Neutrophil (primary cell): ENCODE data around the gene PRKCH.

Source experiments
- H3K27ac ChIP-seq: fragments of 200-600 bp; sonication (generic); 2 replicates; pipeline ENCODE4 v1.5.1; 2016; ENCODE audit warnings: mild to moderate bottlenecking, moderate library complexity
- H3K27me3 ChIP-seq: fragments of 200-600 bp; sonication (generic); 2 replicates; pipeline ENCODE4 v1.6.0; 2016; ENCODE audit warnings: mild to moderate bottlenecking
- H3K36me3 ChIP-seq: fragments of 200-600 bp; sonication (generic); 2 replicates; pipeline ENCODE4 v1.5.1; 2017
- H3K4me1 ChIP-seq, 2 experiments: fragments of 200-600 bp in 1 of 2; sonication (generic) in 1 of 2; 1 replicate in 1 of 2; 2 replicates in 1 of 2; pipeline versions ENCODE4 v1.5.1 to v1.6.1; 2013 to 2016; ENCODE audit warnings: low read depth in 1 of 2, low read length in 1 of 2, mild to moderate bottlenecking in 1 of 2, moderate library complexity in 1 of 2; ENCODE audit not compliant: control insufficient read depth in 1 of 2, insufficient read depth in 1 of 2
- H3K4me3 ChIP-seq, 2 experiments: fragments of 200-600 bp in 1 of 2; sonication (generic) in 1 of 2; 1 replicate in 1 of 2; 2 replicates in 1 of 2; pipeline ENCODE4 v1.5.1; 2013 to 2016; ENCODE audit warnings: low read depth in 1 of 2, low read length in 1 of 2, mild to moderate bottlenecking in 1 of 2, moderate library complexity in 1 of 2
- H3K9me3 ChIP-seq: fragments of 200-600 bp; sonication (generic); 2 replicates; pipeline ENCODE4 v1.5.1; 2016
- CTCF ChIP-seq: fragments of 200-600 bp; sonication (generic); IDR thresholded peaks from 2 replicates; pipeline ENCODE4 v1.5.1; 2016; ENCODE audit warnings: antibody characterized with exemption

Gene PRKCH

GRCh38 chr14:61552241-61552640 is 230.9 kb downstream of the PRKCH start:
- Histone ChIP-seq H3K36me3 (no peaks in the 10 kb centered on the region), H3K27ac (peak overlapping the region; percentile 98), H3K4me1 (peaks cover 30 to 33% of the 10 kb centered on the region in 2 experiments), H3K9me3 (no peaks in the 10 kb centered on the region), H3K27me3 (no peaks in the 10 kb centered on the region), H3K4me3 (peak overlapping the region in 1 of 2 experiments; percentile 50)
- TF ChIP-seq CTCF: no peak

- TF ChIP-seq CTCF: no peak
- H3K4me1 ChIP-seq: peaks cover 30 to 33% of the 10 kb centered on the region in 2 experiments
- H3K27ac ChIP-seq: peak overlapping the region; percentile 98
- no peaks in the 10 kb centered on the region for H3K27me3 ChIP-seq
- no peaks in the 10 kb centered on the region for H3K36me3 ChIP-seq
- no peaks in the 10 kb centered on the region for H3K9me3 ChIP-seq
- H3K4me3 ChIP-seq: peak overlapping the region; percentile 45 to 50
These were observed 232.6 kb downstream of the PRKCH start for GRCh38 chr14:61553730-61554641.

- no peak for TF ChIP-seq CTCF
These were observed 233.9 kb downstream of the PRKCH start for GRCh38 chr14:61555056-61555838.

GRCh38 chr14:61556455-61556854 is 235.1 kb downstream of the PRKCH start:
- no peaks in the 10 kb centered on the region for H3K36me3 ChIP-seq
- no peaks in the 10 kb centered on the region for H3K27me3 ChIP-seq
- TF ChIP-seq CTCF: no peak
- peaks cover 29 to 34% of the 10 kb centered on the region in 2 experiments for H3K4me1 ChIP-seq
- no peaks in the 10 kb centered on the region for H3K9me3 ChIP-seq
- no peak overlapping the region for H3K4me3 ChIP-seq
- no peak overlapping the region for H3K27ac ChIP-seq

More at GRCh38 chr14:61555056-61555838, 233.9 kb downstream of the PRKCH start:
- H3K27ac ChIP-seq: peak overlapping the region; percentile 98
- no peak overlapping the region for H3K4me3 ChIP-seq
- no peaks in the 10 kb centered on the region for H3K9me3 ChIP-seq
- no peaks in the 10 kb centered on the region for H3K36me3 ChIP-seq
- H3K4me1 ChIP-seq: peaks cover 30 to 33% of the 10 kb centered on the region in 2 experiments
- H3K27me3 ChIP-seq: no peaks in the 10 kb centered on the region

GRCh38 chr14:61557262-61557661 is 235.9 kb downstream of the PRKCH start:
- H3K9me3 ChIP-seq: no peaks in the 10 kb centered on the region
- H3K27ac ChIP-seq: no peak overlapping the region
- H3K4me3 ChIP-seq: no peak overlapping the region
- no peaks in the 10 kb centered on the region for H3K36me3 ChIP-seq
- H3K4me1 ChIP-seq: peaks cover 28 to 34% of the 10 kb centered on the region in 2 experiments
- H3K27me3 ChIP-seq: no peaks in the 10 kb centered on the region
- no peak for TF ChIP-seq CTCF
